GM12878 (cell line): ENCODE results near the gene HIRA. TPM values are rescaled to one million over a fixed set of nuclear protein-coding genes. Genes with fewer than 3 reads are reported as not detected.

Experiments used
- ATAC-seq: fragments of 200-7000 bp; cut with Tn5 transposase; 3 replicates; pipeline ENCODE4 v1.9.1; 2020; ENCODE audit warnings: mild to moderate bottlenecking, moderate library complexity
- BruUV-seq: library from RNA; stranded (reverse); fragments of 400-500 nt; replicated peaks from 2 replicates; lab custom pipeline; 2021; lab: Mats Ljungman, UMichigan
- CTCF ChIA-PET: fragments of 300-600 bp; sonication (Branson Sonifier 250); formaldehyde crosslinking; extraction: SDS; loops from one replicate; lab custom pipeline; 2021; ENCODE audit warnings: inconsistent platforms; lab: Yijun Ruan, JAX
- POLR2A ChIA-PET: fragments of 350-600 bp; formaldehyde crosslinking; extraction: SDS; loops from one replicate; lab custom pipeline; 2021; ENCODE audit warnings: inconsistent platforms; lab: Charles Lee
- RAD21 ChIA-PET: fragments of 300-600 bp; sonication (Branson Sonifier 250); formaldehyde crosslinking; loops from one replicate; lab custom pipeline; 2023; ENCODE audit warnings: antibody characterized with exemption; ENCODE audit not compliant: unreplicated experiment; lab: Charles Lee
- SMC1A ChIA-PET: fragments of 300-600 bp; sonication (Branson Sonifier 250); formaldehyde crosslinking; loops from one replicate; lab custom pipeline; 2023; ENCODE audit not compliant: unreplicated experiment, uncharacterized antibody; lab: Charles Lee
- DNase-seq: peaks from one replicate; pipeline ENCODE4 v3.0.0-alpha.2; 2011; ENCODE audit warnings: low read depth, low spot score
- FAIRE-seq: peaks from 3 replicates; lab custom pipeline; 2011; peaks lifted over from hg19 to GRCh38; lab: Jason Lieb, UNC
- H2AFZ ChIP-seq: 2 replicates; pipeline ENCODE4 v1.6.0; 2011; ENCODE audit warnings: low read depth, low read length, control low read depth; ENCODE audit not compliant: control insufficient read depth
- H3K27ac ChIP-seq: 2 replicates; pipeline ENCODE4 v1.5.1; 2011; ENCODE audit warnings: control low read depth; ENCODE audit not compliant: control insufficient read depth, insufficient read depth
- H3K27me3 ChIP-seq, 2 experiments: replicated peaks in 1 of 2; 2 replicates each; pipeline versions ENCODE4 v1.6.0 to v1.6.1; 2011; ENCODE audit warnings: low read length in 1 of 2; ENCODE audit not compliant: control insufficient read depth in 2 of 2, insufficient read depth in 2 of 2
- H3K36me3 ChIP-seq, 2 experiments: 2 replicates each; pipeline ENCODE4 v1.5.1; 2011; ENCODE audit warnings: low read length in 1 of 2; ENCODE audit not compliant: control insufficient read depth in 2 of 2, insufficient read depth in 2 of 2
- H3K4me1 ChIP-seq: 2 replicates; pipeline ENCODE4 v1.6.1; 2011; ENCODE audit warnings: mild to moderate bottlenecking, low read length, moderate library complexity, mixed read lengths; ENCODE audit not compliant: control insufficient read depth, insufficient read depth
- H3K4me2 ChIP-seq: 2 replicates; pipeline ENCODE4 v1.6.0; 2011; ENCODE audit warnings: control low read depth; ENCODE audit not compliant: control insufficient read depth, insufficient read depth
- H3K4me3 ChIP-seq: fragments of 200-600 bp; sonication (generic); 2 replicates; pipeline ENCODE4 v1.5.1; 2016
- H3K79me2 ChIP-seq: 2 replicates; pipeline ENCODE4 v1.6.0; 2011; ENCODE audit warnings: low read length; ENCODE audit not compliant: control insufficient read depth, insufficient read depth
- H3K9ac ChIP-seq: 2 replicates; pipeline ENCODE4 v1.8.0; 2011; ENCODE audit warnings: low read length, control low read depth, mixed read lengths; ENCODE audit not compliant: control insufficient read depth, insufficient read depth
- H3K9me3 ChIP-seq: replicated peaks from 3 replicates; pipeline ENCODE4 v1.5.1; 2011; ENCODE audit warnings: mild to moderate bottlenecking, low read length; ENCODE audit not compliant: control insufficient read depth, insufficient read depth
- H4K20me1 ChIP-seq: 2 replicates; pipeline ENCODE4 v1.6.0; 2011; ENCODE audit not compliant: control insufficient read depth, insufficient read depth
- BCL11A ChIP-seq: IDR thresholded peaks from 2 replicates; pipeline ENCODE4 v1.6.1; 2011; ENCODE audit warnings: low read depth, low read length
- KDM1A ChIP-seq: fragments of 200-600 bp; sonication (generic); IDR thresholded peaks from 2 replicates; pipeline ENCODE4 v1.6.1; 2016; ENCODE audit warnings: borderline replicate concordance
- SMARCA5 ChIP-seq: fragments of 450-650 bp; IDR thresholded peaks from 2 replicates; pipeline ENCODE4 v1.6.1; 2017; ENCODE audit warnings: mild to moderate bottlenecking
- ZNF384 ChIP-seq: IDR thresholded peaks from 2 replicates; pipeline ENCODE4 v1.6.1; 2012; ENCODE audit warnings: low read depth, mild to moderate bottlenecking, low read length, improper control_type of control experiment, borderline replicate concordance
- ZZZ3 ChIP-seq: IDR thresholded peaks from 2 replicates; pipeline ENCODE4 v1.6.1; 2011; ENCODE audit warnings: low read depth; ENCODE audit not compliant: control insufficient read depth, insufficient read length
- WGBS: methylation state at CpG from one replicate; pipeline ENCODE4 v1.1.6; 2016; ENCODE audit warnings: low lambda C conversion rate; ENCODE audit not compliant: insufficient replicate concordance, insufficient coverage; ENCODE audit errors: missing lambda C conversion rate; 5-methylcytosine and 5-hydroxymethylcytosine counted together
- in situ Hi-C: fragments of 300-500 bp; cut with MboI; formaldehyde crosslinking; loops from 9 replicates; pipeline ENCODE4 v1.14.3; 2018; ENCODE audit warnings: mixed read lengths
- intact Hi-C: fragments of 100-400 bp; cut with micrococcal nuclease; formaldehyde crosslinking; loops from one replicate; pipeline ENCODE4 v1.14.2; 2022; ENCODE audit not compliant: unreplicated experiment
- polyA plus RNA-seq, 11 experiments: library from polyadenylated mRNA; depleted of rRNA in 4 of 11; unstranded in 6 of 11; stranded (reverse) in 5 of 11; fragments of >200 nt; fragmentation: Nextera tagmentation in 4 of 11; fragmentation: Illumina TruSeq in 1 of 11; extraction: Ambion mirVana in 4 of 11; extraction: Trizol in 1 of 11; gene quantifications; 1 replicate in 1 of 11; 2 replicates in 10 of 11; pipeline versions ENCODE4 v1.2.1 to v1.2.3, GENCODE V29; 2011 to 2016; ENCODE audit warnings: inconsistent platforms in 2 of 11, missing spikeins in 2 of 11, low read depth in 1 of 11
- total RNA-seq, 4 experiments: library from RNA; depleted of rRNA in 3 of 4; stranded (reverse); fragments of >200 nt in 3 of 4; fragmentation: Illumina TruSeq in 1 of 4; extraction: Trizol in 1 of 4; gene quantifications; 2 replicates each; pipeline versions ENCODE4 v1.2.1 to v1.2.3, GENCODE V29; 2013 to 2021
- TF ChIP-seq, protein P1 (sequence below): IDR thresholded peaks from 2 replicates; pipeline ENCODE4 v1.6.1; 2012; ENCODE audit warnings: mild to moderate bottlenecking, low read depth, low read length
- TF ChIP-seq, protein P2 (sequence below): IDR thresholded peaks from 2 replicates; pipeline ENCODE4 v1.6.1; 2011; ENCODE audit warnings: low read depth, low read length, improper control_type of control experiment, borderline replicate concordance
- TF ChIP-seq, protein P3 (sequence below): fragments of 150-350 bp; IDR thresholded peaks from 2 replicates; pipeline ENCODE4 v1.6.1; 2014; ENCODE audit warnings: mild to moderate bottlenecking, low read depth, low read length

HIRA gene
- total and polyA plus RNA-seq, 10 of the 15 experiments (the other 5 are each of a cell fraction or from before 2014, with no cell fraction given): 0.34 to 32.7 (median 14.5) TPM

DNA sequence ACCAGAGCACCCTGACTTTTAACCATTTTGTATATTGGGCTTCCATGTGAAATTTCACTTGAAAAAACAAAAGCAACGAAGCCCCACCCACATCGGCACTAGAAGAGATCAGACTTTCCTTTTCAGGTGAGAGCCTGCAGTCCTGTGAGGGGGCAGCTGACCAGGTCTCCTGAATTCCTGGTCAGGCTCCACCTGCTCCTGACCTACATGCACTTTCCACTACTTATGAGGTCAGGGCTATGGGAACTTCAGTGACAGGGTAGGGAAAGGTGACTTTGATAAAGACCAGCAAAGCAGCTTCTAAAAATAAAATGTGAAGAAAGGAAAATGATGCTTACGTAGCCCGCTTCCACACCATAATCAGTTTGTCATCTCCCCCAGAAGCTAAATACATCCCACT is 24.7 kb downstream of the HIRA start:
- ChIA-PET SMC1A (no interaction called here), CTCF (interaction anchor here (0.8 to 1.1 kb wide), 2 partner anchors 12 to 15 kb away, joined by 3 to 4 read pairs; no protein-coding TSS in a partner anchor), RAD21 (no interaction called here), POLR2A (no interaction called here)
- Histone ChIP-seq H4K20me1 (no peaks in the 10 kb centered on the region), H2AFZ (no peak overlapping the region), H3K27ac (no peak overlapping the region), H3K4me3 (no peak overlapping the region), H3K4me1 (no peaks in the 10 kb centered on the region), H3K9me3 (no peaks in the 10 kb centered on the region), H3K27me3 (no peaks in the 10 kb centered on the region), H3K36me3 (peaks cover 19 to 34% of the 10 kb centered on the region in 2 experiments; a peak in 3 of 4 replicates), H3K79me2 (peaks cover 2% of the 10 kb centered on the region; the same call in 1 of the 2 replicates), H3K9ac (no peak overlapping the region), H3K4me2 (no peak overlapping the region)
- DNase-seq (no peak), FAIRE-seq (no peak), ATAC-seq (no peak)
- TF ChIP-seq, protein P1, sequence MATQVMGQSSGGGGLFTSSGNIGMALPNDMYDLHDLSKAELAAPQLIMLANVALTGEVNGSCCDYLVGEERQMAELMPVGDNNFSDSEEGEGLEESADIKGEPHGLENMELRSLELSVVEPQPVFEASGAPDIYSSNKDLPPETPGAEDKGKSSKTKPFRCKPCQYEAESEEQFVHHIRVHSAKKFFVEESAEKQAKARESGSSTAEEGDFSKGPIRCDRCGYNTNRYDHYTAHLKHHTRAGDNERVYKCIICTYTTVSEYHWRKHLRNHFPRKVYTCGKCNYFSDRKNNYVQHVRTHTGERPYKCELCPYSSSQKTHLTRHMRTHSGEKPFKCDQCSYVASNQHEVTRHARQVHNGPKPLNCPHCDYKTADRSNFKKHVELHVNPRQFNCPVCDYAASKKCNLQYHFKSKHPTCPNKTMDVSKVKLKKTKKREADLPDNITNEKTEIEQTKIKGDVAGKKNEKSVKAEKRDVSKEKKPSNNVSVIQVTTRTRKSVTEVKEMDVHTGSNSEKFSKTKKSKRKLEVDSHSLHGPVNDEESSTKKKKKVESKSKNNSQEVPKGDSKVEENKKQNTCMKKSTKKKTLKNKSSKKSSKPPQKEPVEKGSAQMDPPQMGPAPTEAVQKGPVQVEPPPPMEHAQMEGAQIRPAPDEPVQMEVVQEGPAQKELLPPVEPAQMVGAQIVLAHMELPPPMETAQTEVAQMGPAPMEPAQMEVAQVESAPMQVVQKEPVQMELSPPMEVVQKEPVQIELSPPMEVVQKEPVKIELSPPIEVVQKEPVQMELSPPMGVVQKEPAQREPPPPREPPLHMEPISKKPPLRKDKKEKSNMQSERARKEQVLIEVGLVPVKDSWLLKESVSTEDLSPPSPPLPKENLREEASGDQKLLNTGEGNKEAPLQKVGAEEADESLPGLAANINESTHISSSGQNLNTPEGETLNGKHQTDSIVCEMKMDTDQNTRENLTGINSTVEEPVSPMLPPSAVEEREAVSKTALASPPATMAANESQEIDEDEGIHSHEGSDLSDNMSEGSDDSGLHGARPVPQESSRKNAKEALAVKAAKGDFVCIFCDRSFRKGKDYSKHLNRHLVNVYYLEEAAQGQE: no peak
- TF ChIP-seq KDM1A: no peak
- TF ChIP-seq, protein P2, sequence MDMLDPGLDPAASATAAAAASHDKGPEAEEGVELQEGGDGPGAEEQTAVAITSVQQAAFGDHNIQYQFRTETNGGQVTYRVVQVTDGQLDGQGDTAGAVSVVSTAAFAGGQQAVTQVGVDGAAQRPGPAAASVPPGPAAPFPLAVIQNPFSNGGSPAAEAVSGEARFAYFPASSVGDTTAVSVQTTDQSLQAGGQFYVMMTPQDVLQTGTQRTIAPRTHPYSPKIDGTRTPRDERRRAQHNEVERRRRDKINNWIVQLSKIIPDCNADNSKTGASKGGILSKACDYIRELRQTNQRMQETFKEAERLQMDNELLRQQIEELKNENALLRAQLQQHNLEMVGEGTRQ: no peak
- TF ChIP-seq SMARCA5: no peak
- TF ChIP-seq, protein P3, sequence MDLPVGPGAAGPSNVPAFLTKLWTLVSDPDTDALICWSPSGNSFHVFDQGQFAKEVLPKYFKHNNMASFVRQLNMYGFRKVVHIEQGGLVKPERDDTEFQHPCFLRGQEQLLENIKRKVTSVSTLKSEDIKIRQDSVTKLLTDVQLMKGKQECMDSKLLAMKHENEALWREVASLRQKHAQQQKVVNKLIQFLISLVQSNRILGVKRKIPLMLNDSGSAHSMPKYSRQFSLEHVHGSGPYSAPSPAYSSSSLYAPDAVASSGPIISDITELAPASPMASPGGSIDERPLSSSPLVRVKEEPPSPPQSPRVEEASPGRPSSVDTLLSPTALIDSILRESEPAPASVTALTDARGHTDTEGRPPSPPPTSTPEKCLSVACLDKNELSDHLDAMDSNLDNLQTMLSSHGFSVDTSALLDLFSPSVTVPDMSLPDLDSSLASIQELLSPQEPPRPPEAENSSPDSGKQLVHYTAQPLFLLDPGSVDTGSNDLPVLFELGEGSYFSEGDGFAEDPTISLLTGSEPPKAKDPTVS: no peak
- TF ChIP-seq ZZZ3: no peak
- TF ChIP-seq BCL11A: no peak
- no peak for TF ChIP-seq ZNF384
- intact Hi-C loops: no loop called here
- no TSS peak for BruUV-seq
- WGBS: 98% methylated on average over 4 of the region's 4 CpGs
- in situ Hi-C loops: no loop called here
